HepG2 (cell line): ENCODE measurements around the gene AFF1. TPM values are rescaled to one million over a fixed set of nuclear protein-coding genes. Genes with fewer than 3 reads are reported as not detected.
A peak's percentile ranks its signal among the peaks of the same experiment; 100 is the strongest.

ENCODE experiments used
- ARNTL ChIP-seq: sonication (generic); formaldehyde crosslinking; IDR thresholded peaks from 2 replicates; pipeline ENCODE4 v1.4.0; 2020; ENCODE audit warnings: mild to moderate bottlenecking, missing genetic modification reagents
- MXD3 ChIP-seq: IDR thresholded peaks from 2 replicates; pipeline ENCODE4 v1.6.1; 2016; ENCODE audit warnings: mild to moderate bottlenecking, missing biosample characterization, missing genetic modification reagents
- NFKB2 ChIP-seq: sonication (generic); formaldehyde crosslinking; IDR thresholded peaks from 2 replicates; pipeline ENCODE4 v1.4.0; 2020; ENCODE audit warnings: missing genetic modification reagents, borderline replicate concordance
- NR0B2 ChIP-seq: sonication (generic); formaldehyde crosslinking; IDR thresholded peaks from 2 replicates; pipeline ENCODE4 v1.4.0; 2020; ENCODE audit warnings: mild to moderate bottlenecking, missing genetic modification reagents
- ONECUT2 ChIP-seq: sonication (generic); formaldehyde crosslinking; IDR thresholded peaks from 2 replicates; pipeline ENCODE4 v1.4.0; 2020; ENCODE audit warnings: missing genetic modification reagents
- PAXIP1 ChIP-seq: sonication (generic); formaldehyde crosslinking; conservative IDR thresholded peaks from 2 replicates; pipeline ENCODE4 v1.4.0; 2020; ENCODE audit warnings: mild to moderate bottlenecking, missing genetic modification reagents, moderate library complexity
- SOX5 ChIP-seq: IDR thresholded peaks from 2 replicates; pipeline ENCODE4 v1.6.1; 2016; ENCODE audit warnings: borderline replicate concordance
- THYN1 ChIP-seq: sonication (generic); formaldehyde crosslinking; IDR thresholded peaks from 2 replicates; pipeline ENCODE4 v1.8.1; 2023; ENCODE audit warnings: low read depth, mild to moderate bottlenecking, moderate library complexity, missing genetic modification reagents, borderline replicate concordance
- TRIM24 ChIP-seq: sonication (generic); formaldehyde crosslinking; IDR thresholded peaks from 2 replicates; pipeline ENCODE4 v1.8.0; 2022; ENCODE audit warnings: mild to moderate bottlenecking, missing genetic modification reagents
- YEATS4 ChIP-seq: sonication (generic); formaldehyde crosslinking; IDR thresholded peaks from 2 replicates; pipeline ENCODE4 v1.4.0; 2020; ENCODE audit warnings: missing genetic modification reagents, borderline replicate concordance
- ZGPAT ChIP-seq: IDR thresholded peaks from 2 replicates; pipeline ENCODE4 v1.6.1; 2016; ENCODE audit warnings: mild to moderate bottlenecking
- ZNF317 ChIP-seq: sonication (generic); formaldehyde crosslinking; IDR thresholded peaks from 2 replicates; pipeline ENCODE4 v1.5.0; 2020; ENCODE audit warnings: mild to moderate bottlenecking, missing genetic modification reagents
- ZNF331 ChIP-seq: sonication (generic); formaldehyde crosslinking; IDR thresholded peaks from 2 replicates; pipeline ENCODE4 v1.4.0; 2020; ENCODE audit warnings: missing genetic modification reagents
- ZNF383 ChIP-seq: sonication (generic); formaldehyde crosslinking; IDR thresholded peaks from 2 replicates; pipeline ENCODE4 v1.4.0; 2020; ENCODE audit warnings: missing genetic modification reagents, mild to moderate bottlenecking, borderline replicate concordance
- polyA plus RNA-seq, 8 experiments: library from polyadenylated mRNA; depleted of rRNA in 3 of 8; stranded (reverse) in 7 of 8; unstranded in 1 of 8; fragments of >200 nt; fragmentation: Illumina TruSeq in 4 of 8; extraction: Trizol in 4 of 8; gene quantifications; 2 replicates each; pipeline versions ENCODE4 v1.2.1 to v1.2.3, GENCODE V29; 2011 to 2016; ENCODE audit warnings: low read depth in 4 of 8, missing spikeins in 1 of 8, mixed read lengths in 1 of 8; ENCODE audit not compliant: insufficient read depth in 1 of 8
- total RNA-seq, 5 experiments: library from RNA; depleted of rRNA; stranded (reverse); fragments of >200 nt; fragmentation: Illumina TruSeq; extraction: Trizol; gene quantifications; 2 replicates each; pipeline ENCODE4 v1.2.3, GENCODE V29; 2016; ENCODE audit warnings: low read depth in 1 of 5
- TF ChIP-seq, protein P1 (sequence below), 2 experiments: sonication (generic) in 1 of 2; formaldehyde crosslinking in 1 of 2; IDR thresholded peaks; 2 replicates each; pipeline versions ENCODE4 v1.4.0 to v1.6.1; 2016 to 2020; ENCODE audit warnings: borderline replicate concordance in 1 of 2, low read depth in 1 of 2, mild to moderate bottlenecking in 1 of 2, missing genetic modification reagents in 1 of 2
- TF ChIP-seq, protein P2 (sequence below): sonication (generic); formaldehyde crosslinking; IDR thresholded peaks from 2 replicates; pipeline ENCODE4 v1.8.1; 2023; ENCODE audit warnings: missing genetic modification reagents, inconsistent platforms, borderline replicate concordance

AFF1 gene
- total and polyA plus RNA-seq, 2 of the 13 experiments (the other 11 are each of a cell fraction or from before 2014, with no cell fraction given), result 15.5 to 15.9 TPM

- peak; percentile 84; the same call in 1 of the 2 replicates for TF ChIP-seq ZGPAT (CRISPR knock-in tag)
- TF ChIP-seq MXD3, result no peak
- TF ChIP-seq PAXIP1, result peak; percentile 94
- TF ChIP-seq, protein P1, sequence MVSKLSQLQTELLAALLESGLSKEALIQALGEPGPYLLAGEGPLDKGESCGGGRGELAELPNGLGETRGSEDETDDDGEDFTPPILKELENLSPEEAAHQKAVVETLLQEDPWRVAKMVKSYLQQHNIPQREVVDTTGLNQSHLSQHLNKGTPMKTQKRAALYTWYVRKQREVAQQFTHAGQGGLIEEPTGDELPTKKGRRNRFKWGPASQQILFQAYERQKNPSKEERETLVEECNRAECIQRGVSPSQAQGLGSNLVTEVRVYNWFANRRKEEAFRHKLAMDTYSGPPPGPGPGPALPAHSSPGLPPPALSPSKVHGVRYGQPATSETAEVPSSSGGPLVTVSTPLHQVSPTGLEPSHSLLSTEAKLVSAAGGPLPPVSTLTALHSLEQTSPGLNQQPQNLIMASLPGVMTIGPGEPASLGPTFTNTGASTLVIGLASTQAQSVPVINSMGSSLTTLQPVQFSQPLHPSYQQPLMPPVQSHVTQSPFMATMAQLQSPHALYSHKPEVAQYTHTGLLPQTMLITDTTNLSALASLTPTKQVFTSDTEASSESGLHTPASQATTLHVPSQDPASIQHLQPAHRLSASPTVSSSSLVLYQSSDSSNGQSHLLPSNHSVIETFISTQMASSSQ (IDR thresholded peaks at IDR 0.05; ENCODE audit: low read depth), result no peak
- TF ChIP-seq, protein P1 (CRISPR knock-in tag; IDR thresholded peaks at IDR 0.05; ENCODE audit: borderline replicate concordance), result no peak
- peak; percentile 100 for TF ChIP-seq ARNTL (CRISPR knock-in tag)
- TF ChIP-seq ONECUT2 (CRISPR knock-in tag), result peak; percentile 83
- TF ChIP-seq, protein P2, sequence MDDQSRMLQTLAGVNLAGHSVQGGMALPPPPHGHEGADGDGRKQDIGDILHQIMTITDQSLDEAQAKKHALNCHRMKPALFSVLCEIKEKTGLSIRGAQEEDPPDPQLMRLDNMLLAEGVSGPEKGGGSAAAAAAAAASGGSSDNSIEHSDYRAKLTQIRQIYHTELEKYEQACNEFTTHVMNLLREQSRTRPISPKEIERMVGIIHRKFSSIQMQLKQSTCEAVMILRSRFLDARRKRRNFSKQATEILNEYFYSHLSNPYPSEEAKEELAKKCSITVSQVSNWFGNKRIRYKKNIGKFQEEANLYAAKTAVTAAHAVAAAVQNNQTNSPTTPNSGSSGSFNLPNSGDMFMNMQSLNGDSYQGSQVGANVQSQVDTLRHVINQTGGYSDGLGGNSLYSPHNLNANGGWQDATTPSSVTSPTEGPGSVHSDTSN (CRISPR knock-in tag), result no peak
- peak; percentile 94 for TF ChIP-seq TRIM24 (CRISPR knock-in tag)
- no peak for TF ChIP-seq ZNF383 (CRISPR knock-in tag)
- peak; percentile 92 for TF ChIP-seq ZNF331 (CRISPR knock-in tag)
- peak; percentile 75; the same call in 1 of the 2 replicates for TF ChIP-seq YEATS4
- peak; percentile 81 for TF ChIP-seq ZNF317 (CRISPR knock-in tag)
- no peak for TF ChIP-seq THYN1 (CRISPR knock-in tag)
- no peak for TF ChIP-seq NR0B2 (CRISPR knock-in tag)
- TF ChIP-seq SOX5, result peak; percentile 77
- TF ChIP-seq NFKB2 (CRISPR knock-in tag), result no peak
Observed at GRCh38 chr4:86993909-86994681, 59.3 kb downstream of the AFF1 start (continued).
